Cerebellar cortex (tissue), 1 donor: Measurements from ENCODE around the gene TGOLN2.
"Not testable (repeated sequence)": the region's sequence is repeated elsewhere in the genome, so short reads cannot be mapped to it uniquely, and the experiment has no call there.

Source experiments
- DNase-seq: peaks from one replicate; pipeline ENCODE4 v3.0.0-alpha.2; 2015; ENCODE audit warnings: low spot score

Gene TGOLN2

GRCh38 chr2:85327822-85328617 is at the start of gene TGOLN2:
TSS of gene TGOLN2 (minus strand) at chr2:85327989. CDS start at chr2:85327962, 27 bp downstream.
- peak; percentile 92 for DNase-seq

GRCh38 chr2:85377083-85377482 is 49.3 kb upstream of the TGOLN2 start:
- DNase-seq, result no peak

- no peak for DNase-seq
Measured at GRCh38 chr2:85376291-85377065, 48.7 kb upstream of the TGOLN2 start.

GRCh38 chr2:85371045-85371444 is 43.3 kb upstream of the TGOLN2 start:
- no peak for DNase-seq

GRCh38 chr2:85369500-85369899 is 41.7 kb upstream of the TGOLN2 start:
- no peak for DNase-seq

GRCh38 chr2:85368921-85369320 is 41.1 kb upstream of the TGOLN2 start:
- DNase-seq, result no peak

GRCh38 chr2:85367180-85367579 is 39.4 kb upstream of the TGOLN2 start:
- no peak for DNase-seq

GRCh38 chr2:85362653-85363387 is 35.0 kb upstream of the TGOLN2 start:
- not testable (repeated sequence) for DNase-seq

GRCh38 chr2:85357736-85358135 is 29.9 kb upstream of the TGOLN2 start:
- DNase-seq, result no peak

GRCh38 chr2:85356186-85356585 is 28.4 kb upstream of the TGOLN2 start:
- DNase-seq, result no peak

GRCh38 chr2:85355521-85355920 is 27.7 kb upstream of the TGOLN2 start:
- no peak for DNase-seq

- no peak for DNase-seq
Measured at GRCh38 chr2:85355073-85355410, 27.3 kb upstream of the TGOLN2 start.

- DNase-seq, result peak; percentile 99
Measured at GRCh38 chr2:85354286-85355072, 26.7 kb upstream of the TGOLN2 start, which contains the start of the genes ELMOD3 and RETSAT. TSS of gene ELMOD3 (plus strand) at chr2:85354769. CDS start at chr2:85357199, 2,430 bp downstream. TSS of gene RETSAT (minus strand) at chr2:85354528. CDS start at chr2:85354507, 21 bp downstream.

GRCh38 chr2:85353876-85354285 is 26.1 kb upstream of the TGOLN2 start:
- peak; percentile 16 for DNase-seq

- no peak for DNase-seq
Measured at GRCh38 chr2:85347599-85347998, 19.8 kb upstream of the TGOLN2 start.

- DNase-seq, result no peak
Measured at GRCh38 chr2:85344356-85344954, 16.7 kb upstream of the TGOLN2 start.

- DNase-seq, result not testable (repeated sequence)
Measured at GRCh38 chr2:85343207-85343895, 15.6 kb upstream of the TGOLN2 start.

- no peak for DNase-seq
Measured at GRCh38 chr2:85342156-85342555, 14.4 kb upstream of the TGOLN2 start.

GRCh38 chr2:85341269-85342029 is 13.7 kb upstream of the TGOLN2 start:
- DNase-seq, result no peak
